OCI-LY1 (cell line): ENCODE data around the gene RPS6KL1.

Experiments
- EZH2 ChIP-seq: fragments of 200-600 bp; sonication (generic), shearing (Covaris generic); IDR thresholded peaks from 2 replicates; pipeline ENCODE4 v1.8.0; 2017; ENCODE audit warnings: borderline replicate concordance, mixed run types, mild to moderate bottlenecking, antibody characterized with exemption, low read length, moderate library complexity, mixed read lengths
- TF ChIP-seq, protein P1 (sequence below): fragments of 200-600 bp; sonication (generic), shearing (Covaris generic); IDR thresholded peaks from 2 replicates; pipeline ENCODE4 v1.5.1; 2017; ENCODE audit warnings: mild to moderate bottlenecking, antibody characterized with exemption, low read length, moderate library complexity, mixed read lengths

DNA sequence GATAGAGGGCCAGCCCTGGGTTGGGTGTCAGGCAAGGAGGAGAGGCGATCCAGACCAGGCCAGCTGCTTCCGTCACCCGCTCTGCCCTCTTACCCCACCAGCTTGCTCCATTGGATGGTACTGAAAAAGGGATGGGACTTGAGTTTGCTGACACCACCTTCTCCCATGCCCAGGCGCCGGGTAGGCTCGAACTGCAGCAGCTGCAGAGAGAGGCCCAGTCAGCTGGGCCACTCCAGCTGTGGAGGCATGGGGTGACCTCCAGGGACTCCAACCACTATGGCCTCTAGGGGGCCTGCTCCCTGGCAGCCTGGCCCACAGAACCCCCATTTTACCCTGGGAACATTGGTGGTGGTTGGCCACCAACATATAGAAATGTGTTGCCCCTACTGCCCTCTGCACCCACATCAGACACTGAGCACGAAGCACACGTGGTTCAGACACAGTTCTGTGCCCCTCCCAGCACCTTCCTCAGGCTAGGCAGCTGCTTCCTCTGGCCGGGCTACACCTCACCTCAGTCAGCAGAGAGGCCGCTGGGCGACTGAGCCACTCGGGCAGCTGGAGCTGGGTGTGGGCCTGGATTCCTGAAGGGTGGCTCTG is 16.0 kb downstream of the RPS6KL1 start:
- TF ChIP-seq EZH2: no peak
- TF ChIP-seq, protein P1, sequence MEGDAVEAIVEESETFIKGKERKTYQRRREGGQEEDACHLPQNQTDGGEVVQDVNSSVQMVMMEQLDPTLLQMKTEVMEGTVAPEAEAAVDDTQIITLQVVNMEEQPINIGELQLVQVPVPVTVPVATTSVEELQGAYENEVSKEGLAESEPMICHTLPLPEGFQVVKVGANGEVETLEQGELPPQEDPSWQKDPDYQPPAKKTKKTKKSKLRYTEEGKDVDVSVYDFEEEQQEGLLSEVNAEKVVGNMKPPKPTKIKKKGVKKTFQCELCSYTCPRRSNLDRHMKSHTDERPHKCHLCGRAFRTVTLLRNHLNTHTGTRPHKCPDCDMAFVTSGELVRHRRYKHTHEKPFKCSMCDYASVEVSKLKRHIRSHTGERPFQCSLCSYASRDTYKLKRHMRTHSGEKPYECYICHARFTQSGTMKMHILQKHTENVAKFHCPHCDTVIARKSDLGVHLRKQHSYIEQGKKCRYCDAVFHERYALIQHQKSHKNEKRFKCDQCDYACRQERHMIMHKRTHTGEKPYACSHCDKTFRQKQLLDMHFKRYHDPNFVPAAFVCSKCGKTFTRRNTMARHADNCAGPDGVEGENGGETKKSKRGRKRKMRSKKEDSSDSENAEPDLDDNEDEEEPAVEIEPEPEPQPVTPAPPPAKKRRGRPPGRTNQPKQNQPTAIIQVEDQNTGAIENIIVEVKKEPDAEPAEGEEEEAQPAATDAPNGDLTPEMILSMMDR: peak; percentile 36; the same call in 1 of the 2 replicates
